Skeletal muscle tissue (tissue), 5 donors: ENCODE measurements around the gene RALB. TPM values are rescaled to one million over a fixed set of nuclear protein-coding genes. Genes with fewer than 3 reads are reported as not detected.
A peak's percentile ranks its signal among the peaks of the same experiment; 100 is the strongest.

Experiments used
- H3K27ac ChIP-seq: one replicate; pipeline ENCODE4 v1.7.0; 2013; ENCODE audit warnings: mild to moderate bottlenecking, low read depth, low read length, inconsistent platforms
- H3K27me3 ChIP-seq, 3 donors: one replicate each; pipeline ENCODE4 v1.7.0; 2013; ENCODE audit warnings: low read length in 3 of 3; ENCODE audit not compliant: control insufficient read depth in 3 of 3, insufficient read depth in 3 of 3
- H3K36me3 ChIP-seq, 3 donors: one replicate each; pipeline ENCODE4 v1.7.0; 2013; ENCODE audit warnings: low read length in 3 of 3; ENCODE audit not compliant: control insufficient read depth in 3 of 3, insufficient read depth in 3 of 3
- H3K4me1 ChIP-seq, 3 donors: one replicate each; pipeline ENCODE4 v1.7.0; 2013; ENCODE audit warnings: low read length in 3 of 3, mild to moderate bottlenecking in 3 of 3; ENCODE audit not compliant: control insufficient read depth in 3 of 3, insufficient read depth in 3 of 3
- H3K4me3 ChIP-seq, 3 donors: one replicate each; pipeline ENCODE4 v1.7.0; 2013; ENCODE audit warnings: low read length in 3 of 3
- H3K9ac ChIP-seq, 3 donors: one replicate each; pipeline ENCODE4 v1.7.0; 2013; ENCODE audit warnings: low read length in 3 of 3, mild to moderate bottlenecking in 3 of 3, moderate library complexity in 2 of 3, low read depth in 1 of 3
- H3K9me3 ChIP-seq, 3 donors: one replicate each; pipeline ENCODE4 v1.7.0; 2013; ENCODE audit warnings: low read length in 3 of 3; ENCODE audit not compliant: control insufficient read depth in 3 of 3
- small RNA-seq: library from RNA; depleted of rRNA; stranded (forward); fragments of <200 nt; gene quantifications from one replicate; pipeline ENCODE3, GENCODE V24; 2014
- total RNA-seq: library from RNA; depleted of rRNA; stranded (reverse); fragments of >200 nt; gene quantifications from one replicate; pipeline ENCODE4 v1.2.3, GENCODE V29; 2014
- donor health status: Osteomylitis.

Gene RALB
- total RNA-seq, 1 donor from 2014 or later = 36.0 TPM

DNA sequence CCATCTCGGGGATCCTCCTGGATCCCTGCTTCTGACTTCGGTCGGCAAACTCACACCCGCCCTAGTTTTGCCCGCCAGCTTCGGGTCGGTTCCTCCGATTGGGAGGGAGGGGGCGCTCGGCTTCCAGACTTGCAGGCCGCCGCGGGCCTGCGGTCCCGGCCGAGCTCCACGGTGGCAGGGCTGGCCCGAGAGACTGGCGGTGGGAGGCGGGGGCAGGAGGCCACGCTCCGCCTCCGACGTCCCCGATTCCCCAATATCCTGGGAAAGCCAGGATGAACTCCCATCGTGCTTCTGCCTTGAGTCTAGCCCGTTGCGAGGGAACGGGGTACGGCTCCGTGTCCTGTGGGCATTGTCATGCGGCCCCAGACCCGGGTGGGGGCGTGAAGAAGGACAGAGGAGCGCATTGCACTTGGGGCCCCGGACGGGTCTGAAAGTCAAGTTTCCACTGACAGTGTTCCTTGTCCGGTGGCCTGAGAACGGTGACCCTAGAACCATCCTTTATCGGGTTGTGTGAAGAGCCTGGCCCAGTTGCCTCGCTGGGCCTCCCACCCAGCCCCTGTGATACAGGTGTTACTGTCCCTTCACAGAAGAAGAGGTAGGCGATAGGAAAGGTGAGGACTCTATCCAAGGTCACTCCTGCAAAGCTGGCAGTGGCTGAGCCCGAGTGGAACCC lies 90.9 kb downstream of the RALB start:
- no peaks in the 10 kb centered on the region for H3K9me3 ChIP-seq
- peaks cover 20 to 22% (median 21%) of the 10 kb centered on the region in 3 donors for H3K4me1 ChIP-seq
- H3K36me3 ChIP-seq = no peaks in the 10 kb centered on the region
- peak overlapping the region; percentile 38 to 52 (median 48) for H3K4me3 ChIP-seq
- H3K27ac ChIP-seq = no peak overlapping the region
- H3K27me3 ChIP-seq = peaks cover 40 to 54% (median 42%) of the 10 kb centered on the region in 3 donors
- peak overlapping the region; percentile 46 to 60 (median 57) for H3K9ac ChIP-seq

Small RNAs within 50 kb of the gene (small RNA-seq; reads per million reads assigned to genes)
- not detected for gene MTND4LP14

Other genes with a start within 250 kb of the RALB start
- gene EPB41L5, start 239.8 kb upstream of the RALB start, total RNA-seq = 49.6 TPM
- gene TMEM185B, start 29.5 kb upstream of the RALB start, total RNA-seq = 16.7 TPM
- 1.0 TPM for gene INHBB, start 93.3 kb downstream of the RALB start, total RNA-seq